BLaER1 (cell line): ENCODE measurements around the gene PPM1L.

ENCODE experiments used
- H3K27ac ChIP-seq: shearing (Covaris generic); formaldehyde crosslinking; 2 replicates; pipeline ENCODE4 v1.8.1; 2022
- H3K27me3 ChIP-seq: shearing (Covaris generic); formaldehyde crosslinking; 2 replicates; pipeline ENCODE4 v1.8.1; 2022
- H3K36me3 ChIP-seq: shearing (Covaris generic); formaldehyde crosslinking; 2 replicates; pipeline ENCODE4 v1.8.1; 2022
- H3K4me1 ChIP-seq: shearing (Covaris generic); formaldehyde crosslinking; 2 replicates; pipeline ENCODE4 v1.8.1; 2022
- H3K4me2 ChIP-seq: shearing (Covaris generic); formaldehyde crosslinking; 2 replicates; pipeline ENCODE4 v1.8.1; 2022
- H3K4me3 ChIP-seq: shearing (Covaris generic); formaldehyde crosslinking; 2 replicates; pipeline ENCODE4 v1.8.1; 2022
- H3K9ac ChIP-seq: shearing (Covaris generic); formaldehyde crosslinking; 2 replicates; pipeline ENCODE4 v1.8.1; 2022
- H3K9me3 ChIP-seq: shearing (Covaris generic); formaldehyde crosslinking; 2 replicates; pipeline ENCODE4 v1.8.1; 2022
- H4K20me1 ChIP-seq: shearing (Covaris generic); formaldehyde crosslinking; 2 replicates; pipeline ENCODE4 v1.8.1; 2022
- Cebpa-rat ChIP-seq: shearing (Covaris generic); IDR thresholded peaks from 2 replicates; pipeline ENCODE4 v1.8.1; 2022

The PPM1L gene

GRCh38 chr3:160780245-160780644, 24.2 kb downstream of the PPM1L start:
- Histone ChIP-seq H3K36me3 (no peaks in the 10 kb centered on the region), H3K27me3 (no peaks in the 10 kb centered on the region), H3K27ac (no peak overlapping the region), H3K4me3 (no peak overlapping the region), H3K4me1 (no peaks in the 10 kb centered on the region), H3K9ac (no peak overlapping the region), H4K20me1 (peaks cover 28% of the 10 kb centered on the region; the same call in 1 of the 2 replicates), H3K4me2 (no peak overlapping the region), H3K9me3 (no peaks in the 10 kb centered on the region)
- no peak for TF ChIP-seq Cebpa-rat

GRCh38 chr3:160781402-160781801, 25.4 kb downstream of the PPM1L start:
- Histone ChIP-seq H4K20me1 (peaks cover 24% of the 10 kb centered on the region; the same call in 1 of the 2 replicates), H3K4me3 (no peak overlapping the region), H3K36me3 (no peaks in the 10 kb centered on the region), H3K27me3 (no peaks in the 10 kb centered on the region), H3K27ac (no peak overlapping the region), H3K9me3 (peaks cover 4% of the 10 kb centered on the region), H3K4me2 (no peak overlapping the region), H3K9ac (no peak overlapping the region), H3K4me1 (no peaks in the 10 kb centered on the region)
- TF ChIP-seq Cebpa-rat, result no peak

GRCh38 chr3:160781863-160782262, 25.8 kb downstream of the PPM1L start:
- Histone ChIP-seq H3K4me2 (no peak overlapping the region), H3K4me1 (no peaks in the 10 kb centered on the region), H4K20me1 (peaks cover 24% of the 10 kb centered on the region; the same call in 1 of the 2 replicates), H3K4me3 (no peak overlapping the region), H3K9me3 (peaks cover 8% of the 10 kb centered on the region), H3K9ac (no peak overlapping the region), H3K36me3 (0 out of 2 replicates have a peak, but pooled peaks cover 1% of the 10 kb centered on the region), H3K27me3 (no peaks in the 10 kb centered on the region), H3K27ac (no peak overlapping the region)
- no peak for TF ChIP-seq Cebpa-rat

GRCh38 chr3:160784853-160785252, 28.8 kb downstream of the PPM1L start:
- Histone ChIP-seq H3K4me2 (no peak overlapping the region), H3K4me1 (no peaks in the 10 kb centered on the region), H3K4me3 (no peak overlapping the region), H3K9ac (no peak overlapping the region), H3K9me3 (peaks cover 23% of the 10 kb centered on the region), H3K36me3 (0 out of 2 replicates have a peak, but pooled peaks cover 4% of the 10 kb centered on the region), H4K20me1 (peaks cover 15% of the 10 kb centered on the region; the same call in 1 of the 2 replicates), H3K27me3 (no peaks in the 10 kb centered on the region), H3K27ac (no peak overlapping the region)
- no peak for TF ChIP-seq Cebpa-rat

- H3K9me3 ChIP-seq, result peaks cover 23% of the 10 kb centered on the region
- no peak overlapping the region for H3K27ac ChIP-seq
- no peaks in the 10 kb centered on the region for H3K27me3 ChIP-seq
- H3K9ac ChIP-seq, result no peak overlapping the region
- no peaks in the 10 kb centered on the region for H3K4me1 ChIP-seq
- H4K20me1 ChIP-seq, result 0 out of 2 replicates have a peak, but pooled peaks cover 8% of the 10 kb centered on the region
- H3K36me3 ChIP-seq, result 0 out of 2 replicates have a peak, but pooled peaks cover 4% of the 10 kb centered on the region
- no peak overlapping the region for H3K4me3 ChIP-seq
- no peak overlapping the region for H3K4me2 ChIP-seq
- no peak for TF ChIP-seq Cebpa-rat
Observed at GRCh38 chr3:160790726-160791125, 34.7 kb downstream of the PPM1L start.

GRCh38 chr3:160792540-160792939, 36.5 kb downstream of the PPM1L start:
- H3K27me3 ChIP-seq, result no peaks in the 10 kb centered on the region
- 0 out of 2 replicates have a peak, but pooled peaks cover 8% of the 10 kb centered on the region for H4K20me1 ChIP-seq
- no peak overlapping the region for H3K4me2 ChIP-seq
- H3K9ac ChIP-seq, result no peak overlapping the region
- no peaks in the 10 kb centered on the region for H3K36me3 ChIP-seq
- H3K4me1 ChIP-seq, result no peaks in the 10 kb centered on the region
- H3K9me3 ChIP-seq, result peaks cover 8% of the 10 kb centered on the region
- no peak overlapping the region for H3K4me3 ChIP-seq
- TF ChIP-seq Cebpa-rat, result no peak
- H3K27ac ChIP-seq, result no peak overlapping the region

- Histone ChIP-seq H3K4me1 (no peaks in the 10 kb centered on the region), H3K4me3 (no peak overlapping the region), H3K27me3 (no peaks in the 10 kb centered on the region), H3K27ac (no peak overlapping the region), H3K4me2 (no peak overlapping the region), H4K20me1 (0 out of 2 replicates have a peak, but pooled peaks cover 8% of the 10 kb centered on the region), H3K9ac (no peak overlapping the region), H3K9me3 (no peaks in the 10 kb centered on the region), H3K36me3 (no peaks in the 10 kb centered on the region)
- TF ChIP-seq Cebpa-rat, result no peak
Observed at GRCh38 chr3:160793722-160794252, 37.8 kb downstream of the PPM1L start.

GRCh38 chr3:160796089-160796812, 40.2 kb downstream of the PPM1L start:
- Histone ChIP-seq H3K27me3 (no peaks in the 10 kb centered on the region), H3K27ac (no peak overlapping the region), H3K4me1 (0 out of 2 replicates have a peak, but pooled peaks cover 2% of the 10 kb centered on the region), H3K36me3 (no peaks in the 10 kb centered on the region), H3K9me3 (no peaks in the 10 kb centered on the region), H3K4me2 (no peak overlapping the region), H3K9ac (no peak overlapping the region), H4K20me1 (no peaks in the 10 kb centered on the region), H3K4me3 (no peak overlapping the region)
- no peak for TF ChIP-seq Cebpa-rat

- H3K9ac ChIP-seq, result no peak overlapping the region
- no peak overlapping the region for H3K4me3 ChIP-seq
- 0 out of 2 replicates have a peak, but pooled peaks cover 7% of the 10 kb centered on the region for H3K4me1 ChIP-seq
- TF ChIP-seq Cebpa-rat, result no peak
- no peak overlapping the region for H3K4me2 ChIP-seq
- no peak overlapping the region for H3K27ac ChIP-seq
- no peaks in the 10 kb centered on the region for H4K20me1 ChIP-seq
- H3K27me3 ChIP-seq, result no peaks in the 10 kb centered on the region
- no peaks in the 10 kb centered on the region for H3K36me3 ChIP-seq
- no peaks in the 10 kb centered on the region for H3K9me3 ChIP-seq
Observed at GRCh38 chr3:160796813-160797164, 40.8 kb downstream of the PPM1L start.

GRCh38 chr3:160797356-160797755, 41.3 kb downstream of the PPM1L start:
- H3K27ac ChIP-seq, result no peak overlapping the region
- H3K4me1 ChIP-seq, result 0 out of 2 replicates have a peak, but pooled peaks cover 9% of the 10 kb centered on the region
- no peak for TF ChIP-seq Cebpa-rat
- no peak overlapping the region for H3K9ac ChIP-seq
- no peak overlapping the region for H3K4me3 ChIP-seq
- no peaks in the 10 kb centered on the region for H3K27me3 ChIP-seq
- no peaks in the 10 kb centered on the region for H3K9me3 ChIP-seq
- H4K20me1 ChIP-seq, result no peaks in the 10 kb centered on the region
- H3K36me3 ChIP-seq, result no peaks in the 10 kb centered on the region
- H3K4me2 ChIP-seq, result no peak overlapping the region
